Adrenal gland (tissue), 5 donors: ENCODE data around the gene CPS1.

Experiments used
- CTCF ChIP-seq, 6 experiments: fragments of 450-650 bp in 4 of 6; fragments of 200-600 bp in 2 of 6; sonication (generic) in 1 of 6; IDR thresholded peaks; 1 replicate in 5 of 6; 2 replicates in 1 of 6; pipeline versions ENCODE4 v1.5.1 to v1.8.0; 2016 to 2021; ENCODE audit warnings: antibody characterized with exemption in 6 of 6, mild to moderate bottlenecking in 2 of 6, moderate library complexity in 1 of 6
- POLR2A ChIP-seq, 2 donors: fragments of 450-650 bp; IDR thresholded peaks; one replicate each; pipeline ENCODE4 v1.6.1; 2017; ENCODE audit warnings: antibody characterized with exemption in 2 of 2, mild to moderate bottlenecking in 2 of 2, moderate library complexity in 1 of 2
- donor health status: DM: no; HTN: no; CAD: no.

- TF ChIP-seq CTCF (IDR thresholded peaks at IDR 0.05) (no peak), POLR2A (IDR thresholded peaks at IDR 0.05) (no peak)
Observed at GRCh38 chr2:210686401-210686800, 130.0 kb downstream of the CPS1 start.
